ENCODE data around the gene LTBP3. TPM values are rescaled to one million over a fixed set of nuclear protein-coding genes. Genes with fewer than 3 reads are reported as not detected.

The LTBP3 gene
- total and polyA plus RNA-seq, 9 of the 15 experiments (the other 6 are each of a cell fraction or from before 2014, with no cell fraction given): 0.06 to 20.5 (median 4.8) TPM

- TF ChIP-seq ZNF311 (CRISPR knock-in tag; IDR thresholded peaks at IDR 0.05): 0 out of 2 replicates have a peak, but pooled peaks have one; percentile 8
- 0 out of 2 replicates have a peak, but pooled peaks have one; percentile 4 for TF ChIP-seq ZNF583 (CRISPR knock-in tag; IDR thresholded peaks at IDR 0.05)
- TF ChIP-seq RFX1 (IDR thresholded peaks at IDR 0.05): no peak
- TF ChIP-seq BRCA1 (IDR thresholded peaks at IDR 0.05): no peak
- TF ChIP-seq BRCA1 (CRISPR knock-in tag; IDR thresholded peaks at IDR 0.05): no peak
- no peak for TF ChIP-seq NR0B1 (IDR thresholded peaks at IDR 0.05; ENCODE audit: partially characterized antibody)
- TF ChIP-seq ZNF592 (IDR thresholded peaks at IDR 0.05): no peak
- TF ChIP-seq ATF3 (IDR thresholded peaks at IDR 0.05): no peak
- TF ChIP-seq ATF3 (CRISPR knock-in tag; conservative IDR thresholded peaks at IDR 0.05): no peak
- TF ChIP-seq PTRF (tag; IDR thresholded peaks at IDR 0.05): peak; percentile 32; the same call in 1 of the 2 replicates
- 0 out of 2 replicates have a peak, but pooled peaks have one; percentile 3 for TF ChIP-seq FOSL1 (tag; conservative IDR thresholded peaks at IDR 0.05)
- TF ChIP-seq GTF2A2 (tag; IDR thresholded peaks at IDR 0.05): peak; percentile 52; the same call in 1 of the 2 replicates
- no peak for TF ChIP-seq MAFK (IDR thresholded peaks at IDR 0.05; ENCODE audit: low read length)
- peak; percentile 52 for TF ChIP-seq RBM25 (IDR thresholded peaks at IDR 0.05; ENCODE audit: low read depth, low read length, severe bottlenecking)
Measured at GRCh38 chr11:65492387-65492636, 65.8 kb downstream of the LTBP3 start (continued).
